ENCODE results near the gene CSGALNACT2. TPM values are rescaled to one million over a fixed set of nuclear protein-coding genes. Genes with fewer than 3 reads are reported as not detected.

The CSGALNACT2 gene
- total and polyA plus RNA-seq, 7 donors, result 3.2 to 37.1 (median 25.0) TPM

GRCh38 chr10:43224321-43224720 is 86.1 kb downstream of the CSGALNACT2 start:
- DNase-seq, result no peak
- Histone ChIP-seq H3K27me3 (peaks cover 9 to 23% (median 9%) of the 10 kb centered on the region in 3 donors), H3K36me3 (no peaks in the 10 kb centered on the region), H3K9me3 (no peaks in the 10 kb centered on the region), H3K4me1 (peaks cover 0 to 6% (median 5%) of the 10 kb centered on the region in 4 donors), H3K4me3 (no peak overlapping the region), H3K27ac (no peak overlapping the region)
- no peak for TF ChIP-seq POLR2AphosphoS5 (IDR thresholded peaks at IDR 0.05)
- no peak for TF ChIP-seq POLR2A (IDR thresholded peaks at IDR 0.05)
- no peak for TF ChIP-seq EP300 (IDR thresholded peaks at IDR 0.05)
- no peak for TF ChIP-seq CTCF (IDR thresholded peaks at IDR 0.05)
- 63 to 83% methylated on average over 1 of the region's 1 CpG for WGBS, 2 donors
- intact Hi-C loops (cut with DNase I), result no loop called here

DNA sequence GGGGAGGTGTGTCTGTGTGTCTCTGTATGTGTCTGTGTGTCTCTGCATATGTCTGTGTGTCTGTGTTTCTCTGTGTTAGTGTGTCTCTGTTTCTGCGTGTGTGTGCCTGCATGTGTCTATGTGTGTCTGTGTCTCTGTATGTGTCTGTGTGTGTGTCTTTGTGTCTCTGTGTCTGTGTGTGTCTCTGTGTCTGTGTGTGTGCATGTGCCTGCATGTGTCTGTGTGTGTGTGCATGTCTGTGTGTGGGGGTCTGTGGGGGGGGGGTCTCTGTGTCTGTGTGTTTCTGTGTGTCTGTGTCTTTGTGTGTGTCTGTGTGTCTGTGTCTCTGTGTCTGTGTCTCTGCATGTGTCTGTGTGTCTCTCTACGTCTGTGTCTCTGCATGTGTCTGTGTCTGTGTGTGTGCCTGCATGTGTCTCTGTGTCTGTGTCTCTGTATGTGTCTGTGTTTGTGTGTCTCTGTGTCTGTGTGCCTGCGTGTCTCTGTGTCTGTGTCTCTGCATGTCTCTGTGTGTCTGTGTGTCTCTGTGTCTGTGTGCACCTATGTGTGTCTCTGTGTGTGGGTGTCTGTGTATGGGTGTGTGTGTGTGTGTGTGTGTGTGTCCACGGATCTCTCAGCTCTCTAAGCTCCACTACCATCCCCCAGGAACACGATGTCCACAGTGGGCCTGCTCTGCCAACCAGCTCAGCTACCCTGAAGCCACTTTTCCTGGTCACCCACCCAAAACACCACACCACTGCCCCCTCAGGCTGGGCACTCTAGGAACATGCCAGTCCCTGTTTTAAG is 87.0 kb downstream of the CSGALNACT2 start:
- Histone ChIP-seq H3K27ac (no peak overlapping the region), H3K9me3 (no peaks in the 10 kb centered on the region), H3K4me3 (no peak overlapping the region), H3K4me1 (peaks cover 0 to 15% (median 12%) of the 10 kb centered on the region in 4 donors), H3K36me3 (no peaks in the 10 kb centered on the region), H3K27me3 (peaks cover 15 to 32% (median 16%) of the 10 kb centered on the region in 3 donors)
- intact Hi-C loops (cut with DNase I), result no loop called here
- DNase-seq, result no peak
- no peak for TF ChIP-seq POLR2AphosphoS5 (IDR thresholded peaks at IDR 0.05)
- no peak for TF ChIP-seq POLR2A (IDR thresholded peaks at IDR 0.05)
- no peak for TF ChIP-seq CTCF (IDR thresholded peaks at IDR 0.05)
- no peak for TF ChIP-seq EP300 (IDR thresholded peaks at IDR 0.05)
- WGBS, 2 donors, result 59 to 84% methylated on average over 5 of the region's 5 CpGs

- Histone ChIP-seq H3K36me3 (no peaks in the 10 kb centered on the region), H3K27ac (no peak overlapping the region), H3K4me1 (peaks cover 0 to 17% (median 14%) of the 10 kb centered on the region in 4 donors), H3K4me3 (no peak overlapping the region), H3K27me3 (peaks cover 21 to 38% (median 22%) of the 10 kb centered on the region in 3 donors), H3K9me3 (no peaks in the 10 kb centered on the region)
- TF ChIP-seq POLR2A (IDR thresholded peaks at IDR 0.05) (no peak), POLR2AphosphoS5 (IDR thresholded peaks at IDR 0.05) (no peak), EP300 (IDR thresholded peaks at IDR 0.05) (no peak), CTCF (IDR thresholded peaks at IDR 0.05) (no peak)
- WGBS, 2 donors, result 36 to 55% methylated on average over 11 of the region's 11 CpGs
- DNase-seq, result peak; percentile 43
- intact Hi-C loops (cut with DNase I), result no loop called here
These were observed 87.5 kb downstream of the CSGALNACT2 start for GRCh38 chr10:43225787-43226153.

DNA sequence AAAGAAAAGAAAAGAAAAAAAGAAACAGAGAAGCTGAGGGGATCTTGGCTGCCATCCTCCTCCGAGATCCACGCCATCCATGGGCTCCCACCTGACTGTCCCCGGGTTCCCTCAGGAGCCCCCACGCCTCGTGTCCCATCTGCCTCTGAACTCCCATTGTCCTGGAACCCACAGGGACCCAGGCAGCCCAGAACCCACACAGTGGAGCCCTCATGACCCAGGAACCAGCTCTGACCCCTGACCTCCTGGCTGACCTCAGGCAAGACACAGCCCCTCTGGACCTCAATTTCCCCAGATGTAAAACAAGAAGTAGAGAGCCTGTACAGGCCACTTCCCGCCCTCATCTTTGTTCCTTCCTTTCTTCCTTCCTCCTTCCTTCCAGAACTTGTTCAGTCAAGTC is 88.2 kb downstream of the CSGALNACT2 start:
- Histone ChIP-seq H3K4me3 (no peak overlapping the region), H3K36me3 (no peaks in the 10 kb centered on the region), H3K9me3 (no peaks in the 10 kb centered on the region), H3K4me1 (peaks cover 0 to 17% (median 14%) of the 10 kb centered on the region in 4 donors), H3K27ac (no peak overlapping the region), H3K27me3 (peaks cover 23 to 44% (median 29%) of the 10 kb centered on the region in 3 donors)
- 91 to 93% methylated on average over 6 of the region's 6 CpGs for WGBS, 2 donors
- intact Hi-C loops (cut with DNase I), result no loop called here
- DNase-seq, result peak; percentile 35
- no peak for TF ChIP-seq POLR2A (IDR thresholded peaks at IDR 0.05)
- TF ChIP-seq POLR2AphosphoS5 (IDR thresholded peaks at IDR 0.05), result no peak
- TF ChIP-seq CTCF (IDR thresholded peaks at IDR 0.05), result no peak
- no peak for TF ChIP-seq EP300 (IDR thresholded peaks at IDR 0.05)
